GM12878 (cell line): ENCODE measurements around the gene KLLN. TPM values are rescaled to one million over a fixed set of nuclear protein-coding genes. Genes with fewer than 3 reads are reported as not detected.
A peak's percentile ranks its signal among the peaks of the same experiment; 100 is the strongest.

ENCODE experiments used
- BCL11A ChIP-seq: IDR thresholded peaks from 2 replicates; pipeline ENCODE4 v1.6.1; 2011; ENCODE audit warnings: low read depth, low read length
- BCL3 ChIP-seq: IDR thresholded peaks from 2 replicates; pipeline ENCODE4 v1.6.1; 2011; ENCODE audit warnings: borderline replicate concordance, low read depth, mild to moderate bottlenecking, moderate library complexity, low read length; ENCODE audit not compliant: insufficient read depth, poor library complexity, severe bottlenecking
- BCLAF1 ChIP-seq: fragments of 450-650 bp; IDR thresholded peaks from 2 replicates; pipeline ENCODE4 v1.6.1; 2017; ENCODE audit warnings: antibody characterized with exemption, mild to moderate bottlenecking, moderate library complexity
- BHLHE40 ChIP-seq, 2 experiments: fragments of 450-650 bp in 1 of 2; IDR thresholded peaks; 2 replicates each; pipeline ENCODE4 v1.6.1; 2011 to 2017; ENCODE audit warnings: low read depth in 2 of 2, borderline replicate concordance in 1 of 2, improper control_type of control experiment in 1 of 2, low read length in 1 of 2, mild to moderate bottlenecking in 1 of 2
- CHD1 ChIP-seq: IDR thresholded peaks from 2 replicates; pipeline ENCODE4 v1.6.1; 2012; ENCODE audit warnings: low read depth, low read length, improper control_type of control experiment
- EED ChIP-seq: sonication (generic); IDR thresholded peaks from 2 replicates; pipeline ENCODE4 v1.6.1; 2016; ENCODE audit warnings: antibody characterized with exemption, low read depth
- GABPA ChIP-seq: IDR thresholded peaks from 2 replicates; pipeline ENCODE4 v1.6.1; 2014; ENCODE audit warnings: antibody characterized with exemption, low read depth, mild to moderate bottlenecking, inconsistent platforms
- IKZF2 ChIP-seq, 2 experiments: fragments of 450-650 bp; IDR thresholded peaks; 2 replicates each; pipeline ENCODE4 v1.6.1; 2017; ENCODE audit warnings: mild to moderate bottlenecking in 2 of 2, moderate library complexity in 2 of 2
- LARP7 ChIP-seq: fragments of 450-650 bp; IDR thresholded peaks from 2 replicates; pipeline ENCODE4 v1.6.1; 2017; ENCODE audit warnings: mild to moderate bottlenecking
- MAX ChIP-seq: IDR thresholded peaks from 2 replicates; pipeline ENCODE4 v1.6.1; 2012; ENCODE audit warnings: low read depth, low read length, improper control_type of control experiment
- MEF2A ChIP-seq: IDR thresholded peaks from 2 replicates; pipeline ENCODE4 v1.6.1; 2011; ENCODE audit warnings: low read depth, mild to moderate bottlenecking, low read length, moderate library complexity; ENCODE audit not compliant: insufficient read depth
- MEF2B ChIP-seq: fragments of 450-650 bp; IDR thresholded peaks from 2 replicates; pipeline ENCODE4 v1.6.1; 2018; ENCODE audit warnings: mild to moderate bottlenecking, moderate library complexity; ENCODE audit not compliant: partially characterized antibody, poor library complexity, severe bottlenecking
- MYB ChIP-seq: fragments of 150-350 bp; IDR thresholded peaks from 2 replicates; pipeline ENCODE4 v1.6.1; 2014; ENCODE audit warnings: mild to moderate bottlenecking, low read depth, low read length, borderline replicate concordance
- NR2C2 ChIP-seq: IDR thresholded peaks from 2 replicates; pipeline ENCODE4 v1.6.1; 2011; ENCODE audit warnings: borderline replicate concordance, low read depth; ENCODE audit not compliant: control insufficient read depth, insufficient read length
- PBX3 ChIP-seq: IDR thresholded peaks from 2 replicates; pipeline ENCODE4 v1.6.1; 2011; ENCODE audit warnings: mild to moderate bottlenecking, low read depth, low read length, moderate library complexity; ENCODE audit not compliant: insufficient replicate concordance
- PML ChIP-seq: IDR thresholded peaks from 2 replicates; pipeline ENCODE4 v1.6.1; 2012; ENCODE audit warnings: low read length, inconsistent platforms
- TBL1XR1 ChIP-seq: IDR thresholded peaks from 2 replicates; pipeline ENCODE4 v1.6.1; 2012; ENCODE audit warnings: low read depth, low read length, improper control_type of control experiment
- ZNF622 ChIP-seq: fragments of 450-650 bp; IDR thresholded peaks from 2 replicates; pipeline ENCODE4 v1.6.1; 2017; ENCODE audit warnings: mild to moderate bottlenecking, inconsistent platforms
- ZNF687 ChIP-seq: fragments of 450-650 bp; IDR thresholded peaks from 2 replicates; pipeline ENCODE4 v1.6.1; 2017; ENCODE audit warnings: mild to moderate bottlenecking, moderate library complexity
- polyA plus RNA-seq, 11 experiments: library from polyadenylated mRNA; depleted of rRNA in 4 of 11; unstranded in 6 of 11; stranded (reverse) in 5 of 11; fragments of >200 nt; fragmentation: Nextera tagmentation in 4 of 11; fragmentation: Illumina TruSeq in 1 of 11; extraction: Ambion mirVana in 4 of 11; extraction: Trizol in 1 of 11; gene quantifications; 1 replicate in 1 of 11; 2 replicates in 10 of 11; pipeline versions ENCODE4 v1.2.1 to v1.2.3, GENCODE V29; 2011 to 2016; ENCODE audit warnings: inconsistent platforms in 2 of 11, missing spikeins in 2 of 11, low read depth in 1 of 11
- total RNA-seq, 4 experiments: library from RNA; depleted of rRNA in 3 of 4; stranded (reverse); fragments of >200 nt in 3 of 4; fragmentation: Illumina TruSeq in 1 of 4; extraction: Trizol in 1 of 4; gene quantifications; 2 replicates each; pipeline versions ENCODE4 v1.2.1 to v1.2.3, GENCODE V29; 2013 to 2021

KLLN gene
- total and polyA plus RNA-seq, 10 of the 15 experiments (the other 5 are each of a cell fraction or from before 2014, with no cell fraction given) = 0.87 to 2.2 (median 1.7) TPM

- TF ChIP-seq PBX3 = peak; percentile 83
- peak; percentile 78 to 90 for TF ChIP-seq BHLHE40 (IDR thresholded peaks at IDR 0.05; ENCODE audit: borderline replicate concordance in 1 of 2, low read depth in 2 of 2, low read length in 1 of 2)
- TF ChIP-seq MAX = peak; percentile 82
- TF ChIP-seq LARP7 = peak; percentile 95; the same call in 1 of the 2 replicates
- TF ChIP-seq PML = peak; percentile 13; the same call in 1 of the 2 replicates
- TF ChIP-seq MYB = no peak
- peak; percentile 72 for TF ChIP-seq EED
- peak; percentile 77 for TF ChIP-seq BCL3
- no peak for TF ChIP-seq BCL11A
- 0 out of 2 replicates have a peak, but pooled peaks have one; percentile 16 for TF ChIP-seq MEF2A
- no peak for TF ChIP-seq BCLAF1
- no peak for TF ChIP-seq NR2C2
- TF ChIP-seq GABPA = no peak
- TF ChIP-seq ZNF622 = no peak
- TF ChIP-seq IKZF2 (IDR thresholded peaks at IDR 0.05) = peak; percentile 36 to 37; a peak in 3 of 4 replicates
- TF ChIP-seq MEF2B = peak; percentile 26
- peak; percentile 69 for TF ChIP-seq ZNF687
- TF ChIP-seq CHD1 = peak; percentile 70; the same call in 1 of the 2 replicates
- TF ChIP-seq TBL1XR1 = peak; percentile 40; the same call in 1 of the 2 replicates
These were observed at the start of gene KLLN, which contains the start of gene PTEN (continued) for GRCh38 chr10:87863053-87863943.
